Stimulated activated CD4-positive, alpha-beta T cell treated with anti-CD3 and anti-CD28 coated beads, Interleukin-4, amount 100 ng/mL, for 4 hours (primary cell): ENCODE measurements around the gene PPP1R17.

Experiments
- DNase-seq, 2 experiments: peaks; one replicate each; pipeline ENCODE4 v3.0.0-alpha.2; 2020

The PPP1R17 gene

DNA sequence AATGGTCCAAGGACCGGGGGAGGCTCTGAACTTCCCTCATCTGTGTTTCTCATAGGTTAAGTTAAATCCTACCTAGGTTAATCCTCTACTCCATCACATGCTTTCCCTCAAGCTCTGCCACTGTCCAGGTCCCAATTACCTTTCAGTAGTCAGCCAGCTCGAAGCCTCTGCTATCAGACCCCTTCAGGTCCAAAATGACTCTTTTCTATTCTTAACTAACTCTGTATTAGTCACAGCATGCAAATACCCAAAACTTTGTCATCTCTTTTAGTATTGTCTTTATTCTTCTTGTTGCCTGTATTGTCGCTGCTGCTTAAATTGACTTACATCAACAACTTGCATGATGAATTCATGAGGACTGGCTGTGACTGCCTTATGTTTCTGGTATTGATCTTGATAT is 15.3 kb downstream of the PPP1R17 start:
- no peak for DNase-seq

DNA sequence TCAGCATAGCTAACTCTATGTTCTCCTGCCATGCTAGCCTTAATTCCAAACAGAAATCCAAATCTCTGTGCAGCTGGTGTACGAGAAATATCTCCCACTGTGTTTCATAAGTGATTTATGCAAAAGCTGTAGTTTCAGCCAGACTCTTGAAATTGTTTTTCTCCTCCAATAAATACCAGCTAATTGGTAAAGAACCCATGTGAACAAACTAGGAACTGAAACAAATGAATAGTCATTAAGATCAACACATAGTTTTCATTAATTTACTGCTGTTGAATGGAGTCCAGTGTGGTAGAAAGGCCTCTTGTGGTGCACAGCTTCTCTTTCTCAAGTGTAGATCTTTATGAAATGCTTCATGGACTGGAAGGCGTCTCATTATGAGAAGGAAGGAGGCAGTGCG is 18.4 kb downstream of the PPP1R17 start:
- DNase-seq = no peak

DNA sequence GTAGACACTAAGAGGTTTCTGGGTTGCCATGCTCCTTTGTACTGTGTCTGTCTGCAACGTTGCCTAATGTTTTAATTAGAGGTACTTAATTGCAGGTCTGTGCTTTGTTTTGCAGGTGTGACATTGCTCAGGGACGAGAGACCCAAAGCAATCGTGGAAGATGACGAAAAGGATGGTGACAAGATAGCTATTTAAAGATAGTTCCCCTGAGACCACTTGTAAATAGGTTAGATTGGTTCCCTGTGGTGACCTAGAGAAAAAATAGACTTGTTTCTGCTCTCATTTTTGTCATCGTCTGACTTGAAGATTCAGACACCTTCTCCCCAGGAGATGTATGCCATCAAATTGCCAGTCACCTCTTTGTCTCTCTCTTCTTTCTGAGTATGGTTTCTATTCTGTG is 20.1 kb downstream of the PPP1R17 start:
- no peak for DNase-seq

DNA sequence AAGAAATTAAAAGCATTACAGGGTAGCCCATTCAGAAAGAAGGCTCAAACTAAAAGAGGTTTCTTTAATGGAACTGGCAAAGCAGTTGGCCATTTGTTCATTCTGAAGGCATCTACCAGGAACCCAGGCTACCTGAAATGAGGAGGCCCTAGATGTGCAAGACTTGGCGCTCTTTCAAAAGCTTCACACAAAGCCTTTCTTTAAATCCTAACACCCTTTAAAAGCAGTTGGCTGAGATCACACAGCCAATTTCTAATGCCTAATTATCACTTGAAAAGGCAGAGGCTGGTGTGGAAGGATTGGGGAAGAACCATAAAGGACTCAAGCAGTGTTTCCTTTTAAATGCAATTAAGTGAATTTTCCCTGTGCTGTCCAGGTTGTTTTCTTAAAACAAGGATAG is 23.2 kb downstream of the PPP1R17 start:
- no peak for DNase-seq

DNA sequence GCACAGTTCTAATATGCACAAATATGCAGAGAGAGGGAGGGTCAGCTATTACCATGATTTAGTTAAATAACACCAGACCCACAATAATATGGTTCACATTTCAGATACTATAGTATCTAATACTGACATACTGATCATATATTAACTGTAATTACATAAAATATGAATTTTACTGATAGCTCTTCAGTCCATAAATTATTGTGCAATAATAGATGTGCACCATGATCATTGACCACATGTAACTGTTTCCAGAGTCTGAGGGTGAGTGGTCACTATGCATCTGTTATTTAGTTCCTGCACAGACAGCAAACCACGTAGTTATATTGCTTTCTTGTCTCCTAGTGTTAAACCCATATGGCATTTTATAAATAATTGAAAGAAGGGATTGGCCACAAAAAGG is 29.3 kb downstream of the PPP1R17 start:
- no peak for DNase-seq

DNA sequence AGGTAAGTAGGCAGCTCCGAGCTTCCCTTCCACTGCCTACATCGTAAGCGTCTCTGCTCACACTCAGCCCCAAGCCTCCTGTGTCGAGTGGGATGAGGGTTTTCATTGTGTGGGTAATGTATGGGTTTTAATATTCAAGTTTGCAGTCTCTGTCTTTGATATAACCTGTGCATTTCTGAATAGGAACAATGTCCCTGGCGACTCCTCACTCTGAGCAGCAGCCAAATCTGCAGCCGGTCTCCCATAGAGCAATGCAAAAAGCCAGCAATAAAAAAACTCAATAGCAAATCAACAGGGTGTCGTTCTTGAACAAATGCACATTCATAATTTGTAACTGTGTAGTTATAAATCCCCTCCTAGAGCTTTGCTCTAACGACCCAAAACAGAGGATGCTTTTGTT is 33.4 kb downstream of the PPP1R17 start:
- DNase-seq = no peak

DNA sequence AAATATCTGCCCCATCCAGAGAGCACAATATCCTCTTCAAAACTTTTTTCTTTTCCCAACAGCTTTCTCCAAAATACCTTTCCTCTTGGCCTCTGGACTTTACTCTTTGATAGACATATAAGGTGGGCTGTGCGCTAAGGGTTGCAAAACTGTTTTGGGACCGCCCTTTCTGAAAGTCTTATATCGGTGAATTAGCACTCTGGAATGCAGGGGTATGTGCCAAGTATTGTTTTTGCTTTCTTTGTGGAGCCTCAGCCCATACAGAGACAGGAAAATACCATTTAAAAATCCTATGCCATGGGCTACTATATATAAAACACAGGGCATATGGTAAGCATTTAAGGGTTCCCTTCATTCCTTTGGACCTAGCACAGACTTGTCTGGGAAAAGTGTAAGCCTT is 37.7 kb downstream of the PPP1R17 start:
- no peak for DNase-seq

DNA sequence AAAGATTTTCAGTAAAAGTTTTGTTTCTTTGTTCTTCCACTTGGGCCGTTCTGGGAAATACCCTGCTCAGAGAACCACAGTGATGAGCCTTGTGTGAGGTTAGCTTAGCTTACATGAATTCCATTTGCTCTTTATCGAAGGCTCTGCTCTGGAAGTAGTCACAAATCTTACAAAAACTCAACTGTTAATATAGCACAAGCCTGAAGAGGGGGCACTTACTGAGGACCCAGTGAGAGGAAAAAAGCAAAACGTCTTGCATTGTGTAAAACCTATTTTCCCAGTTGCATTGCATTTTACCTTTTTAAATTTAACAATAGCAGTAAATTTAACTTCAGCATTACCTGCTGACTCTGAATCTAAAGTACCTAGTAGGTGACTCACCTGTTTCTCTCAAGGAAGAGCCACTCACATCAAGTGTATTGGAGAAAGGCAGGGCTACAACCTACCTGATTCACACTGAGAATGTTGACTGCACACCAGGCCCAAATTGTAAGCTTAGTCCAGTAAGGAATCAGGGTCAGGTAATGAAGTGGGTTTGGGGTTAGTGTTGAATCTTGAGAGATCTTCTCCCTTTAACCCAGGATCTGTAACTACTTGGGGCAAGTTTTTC is 42.3 kb downstream of the PPP1R17 start:
- DNase-seq = no peak

DNA sequence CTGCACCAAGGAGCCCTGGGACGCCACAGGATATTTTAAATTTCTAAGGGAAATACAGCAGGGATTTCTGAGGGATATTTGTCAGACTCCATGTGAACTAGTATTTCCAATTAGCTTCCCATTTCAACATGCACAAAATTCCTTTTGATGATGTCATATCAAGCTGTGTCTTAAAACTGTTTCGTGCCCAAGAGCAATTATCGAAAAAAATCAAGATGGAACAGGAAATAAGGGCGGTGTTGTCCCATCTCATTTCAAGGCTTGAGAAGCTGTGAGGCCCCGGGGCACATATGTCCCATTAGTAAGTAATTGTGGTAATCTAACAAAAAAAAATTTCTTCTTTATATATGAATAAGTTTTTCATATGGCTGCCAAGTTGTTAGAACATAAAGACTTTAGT is 47.4 kb downstream of the PPP1R17 start:
- DNase-seq = no peak

DNA sequence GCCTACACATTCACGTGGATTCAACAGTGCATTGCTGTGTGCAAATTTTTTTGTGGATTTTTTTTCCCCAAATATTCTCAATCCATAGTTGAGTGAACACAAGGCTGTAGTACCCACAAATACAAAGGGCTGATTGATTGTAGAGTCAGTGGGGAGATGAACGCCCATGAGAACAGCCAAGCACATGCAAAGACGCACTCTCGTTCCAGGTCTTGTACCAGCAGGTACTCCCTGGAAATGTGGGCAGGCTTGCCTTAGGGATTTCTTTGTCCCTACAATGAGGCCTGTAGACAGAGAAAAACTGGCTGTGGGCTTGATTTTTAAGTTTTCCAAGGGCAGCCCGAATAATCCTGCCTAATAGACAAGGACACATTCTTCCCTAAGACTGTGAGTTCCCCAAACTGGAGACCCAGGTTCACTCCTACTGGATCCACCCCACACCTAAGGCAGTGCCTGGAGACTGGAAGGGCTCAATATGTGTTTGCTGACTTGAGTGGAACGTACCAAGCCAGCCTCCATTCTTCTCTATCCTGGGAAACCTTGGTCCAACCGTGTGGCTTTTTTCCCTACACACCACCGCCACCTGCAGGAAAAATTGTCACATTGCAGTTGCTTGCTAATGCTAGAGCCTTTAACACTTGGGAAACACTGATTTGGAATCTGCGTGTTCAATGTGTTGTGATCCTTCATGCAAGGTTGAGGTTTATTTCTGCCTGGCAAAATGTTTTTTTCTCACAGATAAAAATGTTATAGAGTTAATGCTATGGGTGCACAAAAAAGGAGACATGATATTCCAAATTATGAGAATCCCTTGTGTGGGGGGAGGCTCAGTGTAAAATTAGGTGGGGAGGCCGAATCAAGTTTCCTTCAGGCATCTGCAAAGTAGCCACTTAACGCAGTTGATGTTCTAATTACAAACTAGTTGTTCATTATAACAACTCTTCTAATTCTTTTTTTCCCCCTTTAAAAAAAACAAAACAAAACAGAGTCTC is 49.3 kb downstream of the PPP1R17 start:
- DNase-seq = no peak

DNA sequence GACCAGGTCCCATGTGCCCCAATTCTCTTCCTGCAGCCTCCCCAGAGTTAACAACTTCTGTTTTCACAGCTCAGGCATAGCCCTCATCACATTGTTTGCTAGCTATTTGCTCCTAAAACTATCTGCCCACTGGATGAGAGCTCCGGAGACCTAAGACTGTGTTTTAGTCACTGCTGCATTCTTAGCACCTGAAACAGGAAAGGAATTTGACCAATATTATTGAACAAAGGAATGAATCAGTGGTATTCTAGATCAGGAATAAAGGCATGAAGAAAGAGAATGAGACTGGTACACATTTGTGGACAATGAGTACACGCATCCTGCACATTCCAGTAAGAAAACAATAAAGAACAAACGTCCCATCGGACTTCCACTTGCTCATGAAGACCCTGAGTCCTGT is 54.8 kb downstream of the PPP1R17 start:
- DNase-seq = no peak

DNA sequence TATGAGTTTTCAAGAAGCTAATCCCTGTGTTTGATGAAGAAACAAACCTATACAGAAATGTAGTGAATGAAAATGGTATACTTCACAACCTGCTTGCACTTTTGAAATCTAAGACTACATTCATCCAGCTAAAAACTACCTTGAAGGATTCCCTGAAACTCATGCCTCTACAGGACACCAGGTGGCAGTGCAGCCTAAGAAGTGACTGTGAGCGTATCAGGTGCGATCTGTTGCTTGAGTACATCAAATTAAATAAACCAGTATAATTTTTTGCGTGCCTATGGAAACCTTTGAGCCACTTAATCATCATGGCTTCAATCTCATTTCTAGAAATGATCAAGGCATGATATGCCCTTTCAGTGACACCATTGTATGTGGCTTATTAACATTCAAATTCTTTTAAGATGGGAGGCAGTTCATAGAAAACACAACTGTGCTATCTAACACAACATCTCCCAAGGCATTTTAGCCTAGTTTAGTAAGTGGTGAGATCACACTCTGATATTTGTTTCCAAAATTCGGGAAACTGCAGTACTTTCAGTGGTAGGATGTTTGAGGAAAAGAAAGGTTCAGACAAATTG is 57.4 kb downstream of the PPP1R17 start:
- DNase-seq = peak in 1 of 2 experiments; percentile 3

DNA sequence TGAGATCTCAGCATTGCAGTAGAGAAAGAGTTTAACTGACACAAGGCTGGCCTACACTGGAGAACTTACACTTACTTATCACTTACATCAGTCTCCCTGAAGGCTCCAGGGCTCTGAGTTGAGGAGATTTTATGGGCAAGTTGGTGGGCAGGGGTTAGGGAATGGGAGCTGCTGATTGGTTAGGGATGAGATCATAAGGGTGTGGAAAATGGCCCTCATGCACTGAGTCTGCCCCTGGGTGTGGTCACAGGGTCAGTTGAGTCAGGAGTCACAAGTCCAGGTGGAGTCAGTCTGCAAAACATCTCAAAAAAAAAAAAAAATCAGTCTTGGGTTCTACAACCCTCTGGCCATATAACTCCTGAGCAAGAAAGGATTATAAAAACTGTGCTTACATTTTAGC is 60.5 kb downstream of the PPP1R17 start:
- DNase-seq = no peak

DNA sequence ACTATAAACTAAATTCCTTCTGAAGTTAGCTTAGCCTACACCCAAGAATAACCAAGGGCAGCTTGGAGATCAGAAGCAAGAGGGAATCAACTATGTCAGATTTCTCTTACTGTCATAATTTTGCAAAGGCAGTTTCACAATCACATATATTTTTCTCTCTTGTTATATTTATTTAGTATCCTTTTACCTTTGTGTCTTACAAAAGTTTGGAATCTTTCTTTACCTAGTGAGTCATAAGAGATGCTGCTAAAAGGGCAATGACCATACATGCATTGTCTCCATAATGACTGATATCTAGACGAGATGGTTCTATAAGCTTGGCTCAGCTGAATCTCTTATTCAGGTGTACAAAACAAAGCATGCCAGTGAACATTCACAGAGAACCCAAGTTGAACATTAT is 61.1 kb downstream of the PPP1R17 start:
- DNase-seq = no peak

DNA sequence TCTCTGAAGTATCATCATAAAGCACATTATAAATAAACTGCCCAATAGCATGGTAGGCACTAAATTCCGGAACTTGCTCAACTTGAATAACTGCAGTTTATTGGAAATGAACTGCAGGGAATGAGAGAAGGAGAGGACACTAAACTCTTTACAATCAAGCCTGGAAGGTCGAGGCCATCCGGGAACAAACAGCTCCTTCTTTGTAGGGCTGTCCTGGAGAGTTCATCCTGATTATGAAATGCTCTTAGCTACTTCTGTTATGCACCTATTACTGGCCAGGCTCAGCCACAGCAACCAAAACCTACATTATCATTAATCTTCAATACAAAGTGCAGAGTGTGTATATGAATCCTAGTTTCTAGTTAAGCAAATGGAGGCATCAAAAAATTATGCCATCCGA is 64.7 kb downstream of the PPP1R17 start:
- no peak for DNase-seq
